SK-N-MC (cell line): Measurements from ENCODE around the gene ASTN2.

Experiments
- DNase-seq: peaks from one replicate; pipeline ENCODE4 v3.0.0-alpha.2; 2011; ENCODE audit warnings: low read depth, low spot score
- H3K27ac ChIP-seq: fragments of 200-600 bp; sonication (generic); 2 replicates; pipeline ENCODE4 v1.5.1; 2016; ENCODE audit warnings: mixed run types
- H3K36me3 ChIP-seq: fragments of 200-600 bp; sonication (generic); 2 replicates; pipeline ENCODE4 v1.6.1; 2017; ENCODE audit warnings: antibody characterized with exemption, low read length, mixed read lengths; ENCODE audit not compliant: insufficient read depth
- H3K4me3 ChIP-seq: fragments of 200-600 bp; sonication (generic); 2 replicates; pipeline ENCODE4 v1.5.1; 2016
- H3K9ac ChIP-seq: fragments of 200-600 bp; sonication (generic); 2 replicates; pipeline ENCODE4 v1.8.0; 2017; ENCODE audit warnings: mixed run types, mixed read lengths; ENCODE audit not compliant: insufficient read length
- H3K9me3 ChIP-seq: fragments of 200-600 bp; sonication (generic); 2 replicates; pipeline ENCODE4 v1.6.1; 2017; ENCODE audit warnings: low read depth, mild to moderate bottlenecking, antibody characterized with exemption, low read length, moderate library complexity, mixed read lengths
- EZH2 ChIP-seq: fragments of 200-600 bp; sonication (generic); IDR thresholded peaks from one replicate; pipeline ENCODE4 v1.6.1; 2017; ENCODE audit warnings: antibody characterized with exemption
- FOXP2 ChIP-seq: optimal IDR thresholded peaks from 2 replicates; pipeline ENCODE3; 2011; ENCODE audit warnings: mild to moderate bottlenecking, moderate library complexity; ENCODE audit not compliant: insufficient read depth; ENCODE audit errors: extremely low read length, control extremely low read depth
- POLR2AphosphoS5 ChIP-seq: IDR thresholded peaks from 2 replicates; pipeline ENCODE4 v1.6.1; 2012; ENCODE audit warnings: mild to moderate bottlenecking, low read depth, low read length, borderline replicate concordance

The ASTN2 gene

DNA sequence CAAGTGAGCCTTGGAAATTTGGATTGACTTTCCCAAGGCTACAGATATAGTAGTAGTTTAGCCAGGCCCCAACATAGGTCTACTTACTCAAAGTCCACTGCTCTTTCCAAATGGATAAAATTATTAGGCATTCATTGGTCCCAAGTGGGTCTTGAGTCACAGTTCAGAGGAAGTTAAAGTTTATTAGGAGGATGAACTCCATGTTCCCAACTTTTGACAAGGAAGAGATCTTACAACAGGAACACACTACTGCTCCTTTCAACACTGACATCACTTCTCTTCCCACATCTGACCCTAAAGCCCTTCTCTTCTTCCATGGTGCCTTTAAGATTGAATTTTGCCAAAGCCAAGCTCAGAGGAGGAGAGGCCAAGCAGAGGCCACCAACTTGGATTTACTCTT is 962.2 kb downstream of the ASTN2 start:
- Histone ChIP-seq H3K4me3 (no peak overlapping the region), H3K36me3 (no peaks in the 10 kb centered on the region), H3K9ac (no peak overlapping the region), H3K9me3 (peaks cover 5% of the 10 kb centered on the region; the same call in 1 of the 2 replicates), H3K27ac (no peak overlapping the region)
- no peak for TF ChIP-seq FOXP2
- no peak for TF ChIP-seq POLR2AphosphoS5
- no peak for TF ChIP-seq EZH2
- no peak for DNase-seq

DNA sequence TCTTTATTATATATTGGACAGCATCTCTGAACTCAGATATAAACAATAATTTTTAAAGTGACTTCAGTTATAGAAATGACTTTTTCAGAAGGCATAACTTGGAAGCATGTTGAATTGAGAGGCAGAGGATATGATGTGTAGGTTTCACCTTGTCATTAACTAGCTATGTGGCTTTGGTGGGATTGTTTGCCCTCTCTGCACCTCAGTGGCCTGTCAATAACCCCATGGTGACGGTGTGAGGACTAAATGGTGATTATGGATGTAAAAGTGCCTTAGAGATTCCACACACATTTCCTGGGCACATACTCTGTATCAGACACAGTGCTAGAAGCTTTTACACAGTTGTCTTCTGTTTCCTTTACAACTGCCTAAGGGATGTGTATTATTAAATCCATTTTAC is 962.6 kb downstream of the ASTN2 start:
- Histone ChIP-seq H3K9ac (no peak overlapping the region), H3K27ac (no peak overlapping the region), H3K36me3 (no peaks in the 10 kb centered on the region), H3K4me3 (no peak overlapping the region), H3K9me3 (peaks cover 5% of the 10 kb centered on the region; the same call in 1 of the 2 replicates)
- no peak for DNase-seq
- TF ChIP-seq EZH2 (no peak), FOXP2 (no peak), POLR2AphosphoS5 (no peak)

DNA sequence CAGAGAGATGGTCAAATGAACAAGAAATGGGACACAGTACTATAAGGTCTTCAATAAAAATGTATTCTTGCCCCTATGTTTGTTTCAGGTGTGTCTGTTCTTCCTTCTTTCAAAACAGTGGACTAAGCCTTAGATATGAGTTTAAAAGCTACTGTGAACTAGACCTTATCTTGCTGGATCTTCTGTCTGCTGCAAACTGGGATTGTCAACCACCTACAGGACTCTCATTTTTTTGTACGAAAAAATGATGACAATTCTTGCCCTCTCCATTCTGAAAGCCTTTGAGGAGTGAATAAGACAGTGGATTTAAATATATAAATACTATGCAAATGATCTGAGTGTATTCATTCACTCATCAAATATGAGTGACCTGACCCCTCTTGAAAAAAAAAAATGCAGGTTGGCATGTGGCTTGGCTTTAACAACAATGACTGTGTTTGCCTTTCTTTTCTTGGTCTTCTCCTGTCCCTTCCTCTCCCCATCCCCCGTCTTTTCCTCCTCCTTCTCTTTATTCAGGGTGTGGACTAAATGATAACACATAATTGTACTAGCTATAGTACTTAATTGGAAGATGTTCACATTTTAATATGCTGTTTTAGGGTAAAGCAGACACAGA is 963.2 kb downstream of the ASTN2 start:
- TF ChIP-seq EZH2 = no peak
- no peak for TF ChIP-seq FOXP2
- no peak for TF ChIP-seq POLR2AphosphoS5
- Histone ChIP-seq H3K9ac (no peak overlapping the region), H3K9me3 (peaks cover 5% of the 10 kb centered on the region; the same call in 1 of the 2 replicates), H3K27ac (no peak overlapping the region), H3K36me3 (no peaks in the 10 kb centered on the region), H3K4me3 (no peak overlapping the region)
- no peak for DNase-seq

DNA sequence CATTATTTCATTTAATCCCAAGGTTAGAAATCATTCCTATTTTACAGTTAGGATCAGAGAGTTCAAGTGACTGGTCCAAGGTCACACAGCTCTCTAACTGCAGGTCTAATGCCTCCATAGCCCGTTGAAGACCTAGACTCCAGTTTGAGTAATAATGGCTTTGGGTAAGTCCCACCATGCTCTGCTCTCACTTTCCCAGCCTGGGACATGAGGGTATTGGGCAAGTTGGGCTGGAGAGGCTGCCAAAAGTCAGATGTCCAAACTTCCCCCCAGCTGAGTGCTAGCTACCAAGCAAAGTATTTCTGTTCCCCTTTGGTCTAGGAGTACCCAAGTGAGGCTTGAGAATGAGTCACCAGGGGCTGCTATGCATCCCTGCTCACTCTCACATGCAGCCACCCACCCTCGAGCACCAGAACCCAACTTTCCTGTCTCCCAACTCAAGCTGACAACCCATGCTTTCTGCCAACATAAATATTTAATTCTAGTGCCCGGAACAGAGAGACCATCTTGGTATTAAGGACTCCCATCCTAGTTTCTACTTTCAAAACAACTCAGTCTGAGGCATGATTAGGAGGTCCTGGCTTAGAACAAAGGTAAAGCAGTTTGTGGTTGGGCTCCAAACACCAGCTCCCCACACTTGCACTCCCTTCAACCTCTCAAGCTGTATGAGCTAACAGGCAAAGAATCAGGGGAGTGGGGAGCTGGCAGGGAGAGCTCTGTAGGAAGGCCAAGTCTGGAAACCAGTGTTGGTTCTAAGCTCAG is 964.3 kb downstream of the ASTN2 start:
- TF ChIP-seq EZH2 (no peak), POLR2AphosphoS5 (no peak), FOXP2 (no peak)
- Histone ChIP-seq H3K4me3 (no peak overlapping the region), H3K9me3 (no peaks in the 10 kb centered on the region), H3K27ac (no peak overlapping the region), H3K36me3 (no peaks in the 10 kb centered on the region), H3K9ac (no peak overlapping the region)
- no peak for DNase-seq

DNA sequence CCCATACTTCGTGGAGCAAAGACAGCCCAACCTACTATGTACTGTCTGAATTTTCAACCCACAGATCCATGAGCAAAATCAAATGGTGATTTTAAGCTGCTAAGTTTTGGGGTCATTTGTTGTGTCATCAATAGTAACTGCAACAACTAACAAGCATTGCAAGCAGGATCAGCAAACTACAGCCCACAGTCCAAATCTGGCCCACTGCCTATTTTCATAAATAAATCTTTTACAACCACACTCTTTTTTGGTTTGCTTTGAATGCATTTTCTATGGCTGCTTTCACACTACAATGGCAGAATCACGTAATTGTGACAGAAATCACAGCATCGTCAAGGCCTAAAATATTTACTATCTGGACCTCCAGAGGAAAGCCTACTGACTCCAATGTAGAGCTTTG is 964.9 kb downstream of the ASTN2 start:
- no peak for TF ChIP-seq POLR2AphosphoS5
- TF ChIP-seq FOXP2 = no peak
- TF ChIP-seq EZH2 = no peak
- no peak overlapping the region for H3K27ac ChIP-seq
- H3K9ac ChIP-seq = no peak overlapping the region
- H3K9me3 ChIP-seq = no peaks in the 10 kb centered on the region
- no peaks in the 10 kb centered on the region for H3K36me3 ChIP-seq
- H3K4me3 ChIP-seq = no peak overlapping the region
- no peak for DNase-seq

DNA sequence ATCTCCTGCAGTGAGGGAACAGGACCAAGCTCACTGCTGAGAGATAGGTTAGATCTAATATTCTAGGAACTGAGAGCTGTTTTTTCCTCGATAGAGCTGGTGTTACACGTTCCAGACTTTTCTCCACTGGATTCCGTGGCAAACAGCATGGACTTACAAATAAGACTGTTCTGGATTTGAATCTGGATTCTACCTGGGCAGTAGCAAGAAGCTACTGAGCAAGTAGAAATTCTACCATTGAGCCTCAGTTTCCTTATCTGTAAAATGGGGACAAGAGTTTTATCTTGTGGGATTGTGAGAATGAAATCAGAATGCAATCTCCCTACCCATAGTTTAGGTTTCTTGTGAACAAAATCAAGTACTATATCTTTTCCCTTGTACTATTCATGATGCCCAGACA is 966.4 kb downstream of the ASTN2 start:
- Histone ChIP-seq H3K4me3 (no peak overlapping the region), H3K9me3 (no peaks in the 10 kb centered on the region), H3K9ac (no peak overlapping the region), H3K27ac (no peak overlapping the region), H3K36me3 (no peaks in the 10 kb centered on the region)
- TF ChIP-seq EZH2 (no peak), POLR2AphosphoS5 (no peak), FOXP2 (no peak)
- DNase-seq = no peak

DNA sequence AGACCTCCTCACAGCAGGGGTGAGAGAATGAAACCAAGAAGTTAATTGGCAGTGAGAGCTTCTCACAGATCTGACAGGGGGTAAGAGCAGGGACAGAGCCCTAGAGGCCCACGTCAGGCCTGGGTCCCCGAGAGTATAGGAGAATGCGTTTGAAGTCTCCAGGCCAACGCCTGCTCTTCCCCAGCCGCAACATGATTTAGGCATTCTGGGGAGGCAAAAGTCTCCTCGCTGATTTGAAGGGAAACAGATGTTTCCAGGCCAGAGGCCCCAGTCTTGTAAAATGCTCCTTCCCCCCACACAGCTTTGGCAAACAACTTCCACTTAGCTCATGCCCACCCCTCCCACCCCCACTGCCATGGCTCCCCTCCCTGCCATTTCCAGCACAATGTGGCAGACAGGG is 966.9 kb downstream of the ASTN2 start:
- no peak overlapping the region for H3K4me3 ChIP-seq
- no peaks in the 10 kb centered on the region for H3K36me3 ChIP-seq
- TF ChIP-seq FOXP2 (no peak), EZH2 (no peak), POLR2AphosphoS5 (no peak)
- H3K9me3 ChIP-seq = no peaks in the 10 kb centered on the region
- no peak overlapping the region for H3K9ac ChIP-seq
- H3K27ac ChIP-seq = no peak overlapping the region
- no peak for DNase-seq

DNA sequence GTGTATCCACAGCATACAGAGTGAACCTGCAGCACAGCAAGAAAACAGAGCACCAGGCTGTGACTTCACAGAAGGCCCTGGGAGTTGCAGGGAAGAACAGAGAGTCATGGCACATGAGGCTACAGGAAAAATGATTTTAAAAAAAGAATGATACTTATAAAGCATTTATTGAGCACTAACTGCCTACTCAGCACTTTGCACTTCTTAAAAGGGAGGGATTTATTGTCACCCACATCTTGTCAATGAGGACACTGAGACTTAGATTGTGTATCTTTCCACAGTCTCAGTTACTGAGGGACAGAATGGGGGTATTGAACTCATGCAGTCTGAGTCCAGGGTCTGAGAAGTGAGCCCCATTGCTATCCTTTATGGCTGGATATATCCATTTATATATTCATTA is 972.3 kb downstream of the ASTN2 start:
- Histone ChIP-seq H3K9me3 (no peaks in the 10 kb centered on the region), H3K36me3 (no peaks in the 10 kb centered on the region), H3K4me3 (no peak overlapping the region), H3K9ac (no peak overlapping the region), H3K27ac (no peak overlapping the region)
- no peak for DNase-seq
- TF ChIP-seq EZH2 (no peak), FOXP2 (no peak), POLR2AphosphoS5 (no peak)
